ENCODE measurements around the gene HEG1.

HEG1 gene

DNA sequence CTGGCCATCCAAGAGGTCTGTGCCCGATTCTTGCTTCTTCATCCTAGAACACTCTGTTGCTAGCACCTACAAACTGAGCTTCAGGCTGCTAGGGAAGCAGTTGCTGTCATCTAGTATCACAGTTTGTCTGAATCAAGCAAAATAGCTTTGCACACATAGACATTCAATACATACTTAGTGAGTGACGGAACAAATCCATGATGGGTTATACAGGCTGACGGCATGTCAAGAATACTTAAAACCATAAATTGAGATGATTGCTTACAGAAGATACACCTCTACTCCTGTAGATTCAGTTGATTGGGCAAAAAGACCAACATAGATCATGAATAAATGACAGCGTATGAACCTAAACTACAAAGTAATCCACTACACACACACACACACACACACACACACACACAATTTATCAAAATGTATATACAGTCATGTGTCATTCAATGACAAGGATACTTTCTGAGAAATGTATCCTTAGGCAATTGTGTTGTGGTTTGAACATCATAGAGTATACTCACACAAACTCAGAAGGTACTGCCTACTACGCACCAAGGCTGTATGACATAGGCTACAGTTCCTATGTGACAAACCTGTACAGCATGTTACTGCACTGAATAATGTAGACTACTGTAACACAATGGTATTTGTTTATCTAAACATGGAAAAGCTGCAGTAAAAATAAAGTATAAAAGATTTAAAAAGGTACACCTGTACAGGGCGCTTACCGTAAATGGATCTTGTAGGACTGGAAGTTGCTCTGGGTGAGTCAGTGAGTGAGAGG is 14.4 kb upstream of the HEG1 start:
- no peak for DNase-seq

DNA sequence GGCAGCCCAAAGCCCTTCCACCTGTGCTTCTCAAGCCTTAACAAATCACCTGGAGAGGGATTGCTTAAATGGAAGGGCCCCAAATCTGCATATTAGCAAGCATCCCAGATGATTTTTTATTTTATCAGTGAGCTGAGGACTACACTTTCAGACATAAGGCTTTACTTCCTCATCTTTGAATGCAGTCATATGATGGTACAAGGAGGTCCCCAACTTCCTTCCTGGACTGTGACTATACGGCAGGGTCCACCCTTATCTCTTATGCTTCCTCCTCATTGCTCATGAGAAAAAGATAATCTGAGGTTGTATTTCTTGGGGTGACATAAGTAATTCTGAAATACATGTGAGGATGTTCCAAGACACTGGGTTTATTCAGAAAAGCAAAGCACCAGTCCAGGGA is 13.7 kb upstream of the HEG1 start:
- DNase-seq, result no peak

DNA sequence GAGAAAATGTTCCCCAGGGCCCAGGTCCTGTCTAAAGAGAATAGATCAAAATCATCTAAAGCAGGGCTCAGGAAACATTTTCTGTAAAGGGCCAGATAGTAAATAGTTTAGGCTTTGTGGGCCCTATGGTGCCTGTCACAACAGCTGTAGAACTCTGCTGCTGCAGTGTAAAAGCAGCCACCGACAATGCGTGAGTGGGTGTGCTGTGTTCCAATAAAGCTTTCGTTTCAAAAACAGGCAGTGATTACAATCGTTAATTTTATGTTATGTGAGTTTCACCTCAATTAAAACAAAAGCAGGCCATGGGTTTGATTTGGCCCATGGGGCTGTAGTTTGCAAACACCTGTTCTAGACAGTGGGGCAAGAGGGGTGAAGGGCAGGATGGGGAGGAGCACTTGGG is 12.5 kb upstream of the HEG1 start:
- DNase-seq, result no peak

GRCh38 chr3:125067225-125067624 is 11.4 kb upstream of the HEG1 start:
- DNase-seq, result no peak

- no peak for DNase-seq
Measured at GRCh38 chr3:125062904-125063618, 7.3 kb upstream of the HEG1 start.

DNA sequence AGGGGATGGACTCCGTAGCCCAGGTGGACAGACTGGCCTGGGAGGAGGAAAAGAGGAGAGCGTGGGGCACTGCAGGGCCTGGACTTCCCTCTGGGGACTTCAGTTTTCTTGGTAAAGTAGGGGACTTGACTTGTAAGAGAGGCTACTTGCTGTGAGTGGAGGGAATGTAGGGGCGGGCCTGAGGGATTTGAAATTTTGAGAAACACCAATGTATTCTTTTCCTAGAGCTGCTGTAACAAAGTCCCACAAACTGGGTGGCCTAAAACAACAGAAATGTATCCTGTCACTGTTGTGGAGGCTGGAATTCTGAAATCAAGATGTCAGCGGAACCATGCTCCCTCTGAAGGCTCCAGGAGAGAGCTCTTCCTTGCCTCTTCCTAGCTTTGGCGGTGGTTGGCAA is 5.8 kb upstream of the HEG1 start:
- DNase-seq, result no peak

- no peak for DNase-seq
Measured at GRCh38 chr3:125061170-125061569, 5.4 kb upstream of the HEG1 start.

- DNase-seq, result no peak
Measured at GRCh38 chr3:125059488-125060245, 3.9 kb upstream of the HEG1 start.

DNA sequence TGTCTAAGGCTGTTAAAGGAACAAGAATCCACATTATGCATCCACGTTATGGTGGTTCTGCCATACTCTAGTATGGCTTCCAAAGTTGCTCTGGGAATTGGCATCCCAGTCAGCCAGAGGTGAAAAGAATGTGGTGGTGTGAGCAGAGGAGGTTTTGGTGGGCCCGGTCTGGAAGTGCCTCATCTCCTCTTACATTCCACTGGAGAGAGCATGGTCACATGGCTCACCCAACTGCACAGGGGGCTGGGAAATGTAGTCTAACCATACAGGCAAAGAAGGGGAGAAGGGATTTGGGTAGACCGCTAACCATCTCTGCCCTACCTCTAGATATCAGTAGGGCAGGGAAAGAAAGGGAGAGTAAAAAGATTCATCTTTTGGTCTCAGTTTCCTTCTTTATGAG is 3.2 kb upstream of the HEG1 start:
- DNase-seq, result no peak

DNA sequence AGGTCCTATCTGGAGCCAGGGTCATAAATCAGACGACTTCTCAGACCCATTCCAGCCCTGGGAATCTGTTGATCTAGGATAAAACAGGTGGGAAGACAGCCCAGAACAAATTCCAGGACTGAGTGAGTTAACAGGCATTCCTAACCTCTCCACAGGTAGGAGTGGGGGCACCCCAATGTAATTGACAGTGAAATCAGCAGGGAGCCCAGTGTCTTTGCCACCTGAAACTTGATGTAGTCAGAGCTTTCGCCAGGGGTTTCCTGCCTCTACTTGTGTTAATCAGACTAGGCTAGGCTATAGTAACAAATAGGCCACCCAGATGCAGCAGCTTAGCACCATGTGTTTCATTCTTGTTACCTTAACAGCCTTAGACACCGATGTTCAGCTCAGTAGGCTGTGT is 2.7 kb upstream of the HEG1 start:
- DNase-seq, result no peak

DNA sequence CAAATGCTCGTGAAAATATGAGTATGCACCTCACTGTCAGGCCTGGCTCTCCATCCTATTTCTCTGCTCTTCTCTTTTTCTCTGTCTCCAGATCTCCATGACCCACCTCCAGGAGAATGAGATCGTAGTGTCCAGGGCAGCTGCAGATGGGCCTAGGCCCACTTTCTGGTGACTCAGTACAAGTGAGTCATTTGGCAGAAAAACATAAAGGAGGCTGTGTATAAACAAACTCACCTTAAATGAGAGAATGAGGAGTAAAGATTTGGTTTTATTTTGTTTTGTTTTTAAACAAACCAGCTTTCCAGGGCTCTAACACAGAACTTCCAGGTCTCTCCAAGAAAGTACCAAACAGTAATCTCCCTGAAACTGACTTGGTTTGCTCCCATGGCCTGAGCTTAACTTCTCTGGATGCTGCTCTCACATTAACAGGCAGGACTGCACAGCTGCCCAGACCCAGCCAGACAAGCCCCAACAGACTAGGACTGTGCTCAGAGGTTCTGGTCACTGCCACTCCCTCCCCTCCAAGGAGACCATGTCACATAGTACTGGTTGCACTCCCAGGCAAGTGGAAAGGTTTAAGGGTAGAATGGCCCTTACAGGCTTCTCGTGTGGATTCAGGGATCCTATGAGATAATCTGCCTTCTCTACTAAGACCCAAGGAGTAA is 1.5 kb upstream of the HEG1 start:
- no peak for DNase-seq

DNA sequence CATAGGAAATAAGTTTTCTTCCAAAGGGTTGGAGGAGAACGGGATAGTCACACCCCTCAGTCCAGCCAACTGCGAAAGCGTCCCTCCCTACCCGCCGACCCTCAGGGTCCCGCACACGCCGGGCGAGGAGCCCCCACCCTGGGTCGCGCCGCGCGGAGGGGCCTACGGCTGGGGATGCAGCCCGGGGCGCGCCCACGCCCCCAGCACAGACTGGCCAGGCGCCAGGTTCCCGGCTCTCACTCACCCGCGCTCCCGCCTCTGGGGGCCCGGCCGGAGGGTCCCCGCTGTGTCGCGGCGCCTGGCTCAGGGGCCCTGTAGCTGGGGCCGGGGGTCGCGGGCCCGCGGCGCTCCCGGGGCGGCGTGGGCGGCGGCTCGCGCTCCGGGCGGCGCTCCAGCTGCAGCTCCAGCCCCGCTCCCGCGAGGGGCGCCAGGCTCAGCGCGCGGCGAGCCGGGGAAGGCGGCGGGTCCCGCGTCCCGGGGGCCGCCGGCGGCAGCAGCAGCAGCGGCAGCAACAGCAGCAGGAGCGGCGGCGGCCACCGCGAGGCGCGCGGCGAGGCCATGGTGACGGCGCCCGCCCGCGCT is 375 bp downstream of the HEG1 start:
- DNase-seq, result no peak

GRCh38 chr3:125054449-125055329 is 1.1 kb downstream of the HEG1 start:
- DNase-seq, result no peak

DNA sequence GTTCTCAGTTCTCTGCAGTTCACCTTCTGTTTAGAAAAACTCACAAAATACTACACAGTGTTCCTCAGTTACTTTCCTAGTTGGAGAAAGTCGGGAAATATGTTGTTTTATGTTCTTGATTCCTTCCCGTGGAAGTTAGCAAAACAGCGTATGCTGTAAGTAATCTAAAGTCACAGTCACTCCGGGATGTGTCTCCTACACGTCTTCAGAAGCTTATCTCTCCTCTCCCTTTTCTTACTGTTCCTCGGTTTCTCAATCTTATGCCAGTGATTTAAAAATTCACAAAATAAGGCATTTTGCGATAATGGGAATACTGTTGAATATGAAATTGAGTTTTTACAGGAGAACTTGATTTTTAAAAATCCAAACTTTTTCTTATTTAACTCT is 1.7 kb downstream of the HEG1 start:
- DNase-seq, result no peak

GRCh38 chr3:125053304-125053699 is 2.5 kb downstream of the HEG1 start:
- DNase-seq, result no peak

DNA sequence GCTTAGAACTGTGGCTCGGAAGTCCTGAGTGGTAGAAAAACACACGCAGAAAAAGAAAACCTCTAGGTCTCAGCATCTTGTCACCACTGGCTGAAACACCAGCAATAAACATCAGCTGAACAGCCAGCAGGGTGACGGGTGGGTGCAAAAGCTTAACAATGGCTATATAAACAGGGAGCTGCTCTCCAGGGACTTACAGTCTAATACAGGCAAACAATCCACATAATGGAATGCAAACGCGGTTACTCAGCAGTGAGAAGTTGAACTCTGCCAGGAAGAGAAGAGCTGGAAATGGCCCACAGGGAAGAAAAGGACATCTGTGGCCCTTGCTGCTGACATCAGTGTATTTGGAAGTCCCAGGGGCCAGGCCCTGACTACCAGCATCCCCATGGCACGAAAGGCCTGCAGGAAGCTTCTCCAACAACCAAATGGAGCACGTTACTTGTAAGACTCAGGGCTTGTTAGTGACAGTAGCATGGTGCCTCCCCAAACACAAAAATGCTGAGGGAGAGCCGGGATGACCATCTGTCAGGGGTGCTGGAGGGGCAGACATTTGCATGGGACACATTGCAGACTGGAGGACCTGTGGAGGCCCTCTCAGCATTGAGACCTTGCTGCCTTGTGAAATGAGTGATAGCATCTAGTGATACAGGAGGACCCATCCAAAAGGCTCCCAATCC is 3.0 kb downstream of the HEG1 start:
- DNase-seq, result no peak

GRCh38 chr3:125051715-125052581 is 3.8 kb downstream of the HEG1 start:
- DNase-seq, result no peak

GRCh38 chr3:125051205-125051604 is 4.6 kb downstream of the HEG1 start:
- DNase-seq, result no peak

GRCh38 chr3:125050488-125051090 is 5.2 kb downstream of the HEG1 start:
- no peak for DNase-seq

- DNase-seq, result no peak
Measured at GRCh38 chr3:125048282-125048681, 7.5 kb downstream of the HEG1 start.
